ENCODE results near the gene STT3A. TPM values are rescaled to one million over a fixed set of nuclear protein-coding genes. Genes with fewer than 3 reads are reported as not detected.

STT3A gene
- 100 to 1,000 TPM; 121 to 123 TPM for total RNA-seq

GRCh38 chr11:125592305-125593113 lies at the start of gene STT3A:
TSS of gene STT3A (plus strand) at chr11:125592852. CDS start at chr11:125595916, 3,064 bp downstream.
- peak within 1 kb of the TSS; percentile 97 for H3K27ac Mint-ChIP-seq
- DNase-seq (peak; percentile 97 to 98), ATAC-seq (replicated peaks in 1 of 2) (peak; percentile 94 to 96)
- peaks cover 12 to 31% of the 10 kb centered on the region in 2 donors for H3K36me3 Mint-ChIP-seq (ENCODE audit: insufficient read depth in 2 of 2)
- H3K9me3 Mint-ChIP-seq = no peaks in the 10 kb centered on the region
- peak within 1 kb of the TSS; percentile 95 to 99 for H3K4me3 Mint-ChIP-seq
- H3K27me3 Mint-ChIP-seq (ENCODE audit: low read depth) = no peaks in the 10 kb centered on the region
- H3K4me1 Mint-ChIP-seq (ENCODE audit: low read depth) = peaks cover 67% of the 10 kb centered on the region

GRCh38 chr11:125550780-125551179 lies 41.9 kb upstream of the STT3A start:
- H3K4me1 Mint-ChIP-seq (ENCODE audit: low read depth) = no peaks in the 10 kb centered on the region
- H3K36me3 Mint-ChIP-seq (ENCODE audit: insufficient read depth in 2 of 2) = peaks cover 15 to 23% of the 10 kb centered on the region in 2 donors
- H3K27me3 Mint-ChIP-seq (ENCODE audit: low read depth) = peaks cover 12% of the 10 kb centered on the region
- DNase-seq (no peak), ATAC-seq (replicated peaks in 1 of 2) (no peak)
- no peak overlapping the region for H3K27ac Mint-ChIP-seq
- no peak overlapping the region for H3K4me3 Mint-ChIP-seq
- H3K9me3 Mint-ChIP-seq = peaks cover 19 to 21% of the 10 kb centered on the region in 2 donors

- no peak for DNase-seq
- H3K4me3 Mint-ChIP-seq = no peak overlapping the region
- peaks cover 15 to 23% of the 10 kb centered on the region in 2 donors for H3K36me3 Mint-ChIP-seq (ENCODE audit: insufficient read depth in 2 of 2)
- peaks cover 20 to 21% of the 10 kb centered on the region in 2 donors for H3K9me3 Mint-ChIP-seq
- H3K27ac Mint-ChIP-seq = no peak overlapping the region
- peaks cover 11% of the 10 kb centered on the region for H3K27me3 Mint-ChIP-seq (ENCODE audit: low read depth)
- H3K4me1 Mint-ChIP-seq (ENCODE audit: low read depth) = no peaks in the 10 kb centered on the region
- ATAC-seq (replicated peaks in 1 of 2) = no peak
Measured at GRCh38 chr11:125551835-125552342, 40.8 kb upstream of the STT3A start.

- Mint-ChIP-seq H3K36me3 (ENCODE audit: insufficient read depth in 2 of 2) (peaks cover 15 to 23% of the 10 kb centered on the region in 2 donors), H3K4me1 (ENCODE audit: low read depth) (no peaks in the 10 kb centered on the region), H3K27me3 (ENCODE audit: low read depth) (peaks cover under 1% of the 10 kb centered on the region)
Measured at GRCh38 chr11:125552927-125553326, 39.7 kb upstream of the STT3A start.

GRCh38 chr11:125553357-125553756 lies 39.3 kb upstream of the STT3A start:
- H3K36me3 Mint-ChIP-seq (ENCODE audit: insufficient read depth in 2 of 2) = peaks cover 15 to 23% of the 10 kb centered on the region in 2 donors

More at GRCh38 chr11:125552927-125553326, 39.7 kb upstream of the STT3A start:
- no peak for DNase-seq
- Mint-ChIP-seq H3K27ac (no peak overlapping the region), H3K9me3 (peaks cover 18 to 21% of the 10 kb centered on the region in 2 donors), H3K4me3 (no peak overlapping the region)
- ATAC-seq (replicated peaks in 1 of 2) = no peak

DNA sequence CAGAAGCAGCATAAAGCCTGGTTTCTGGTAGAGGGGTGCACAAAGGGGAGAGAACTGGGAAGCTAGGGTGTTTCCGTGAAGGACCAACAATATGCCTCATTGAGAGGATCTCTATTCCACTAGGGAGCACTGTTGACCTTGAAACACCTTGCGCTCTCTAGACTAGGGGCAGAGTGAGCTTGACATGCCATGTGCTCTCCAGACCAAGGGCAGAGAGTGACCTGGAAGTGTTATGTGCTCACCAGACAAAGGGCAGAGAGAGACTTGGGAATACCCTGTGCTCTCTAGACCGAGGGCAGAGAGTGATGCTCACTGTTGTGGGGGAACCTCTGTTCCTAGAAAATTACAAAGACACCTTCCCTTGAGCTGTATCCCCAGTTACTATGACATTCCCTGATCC lies 38.6 kb upstream of the STT3A start:
- Mint-ChIP-seq H3K4me3 (no peak overlapping the region), H3K27ac (no peak overlapping the region), H3K27me3 (ENCODE audit: low read depth) (no peaks in the 10 kb centered on the region), H3K4me1 (ENCODE audit: low read depth) (no peaks in the 10 kb centered on the region), H3K9me3 (peaks cover 18 to 21% of the 10 kb centered on the region in 2 donors), H3K36me3 (ENCODE audit: insufficient read depth in 2 of 2) (peaks cover 15 to 23% of the 10 kb centered on the region in 2 donors)
- no peak for DNase-seq
- ATAC-seq (replicated peaks in 1 of 2) = no peak

More at GRCh38 chr11:125553357-125553756, 39.3 kb upstream of the STT3A start:
- Mint-ChIP-seq H3K9me3 (peaks cover 18 to 21% of the 10 kb centered on the region in 2 donors), H3K4me3 (no peak overlapping the region), H3K27me3 (ENCODE audit: low read depth) (no peaks in the 10 kb centered on the region), H3K27ac (no peak overlapping the region), H3K4me1 (ENCODE audit: low read depth) (no peaks in the 10 kb centered on the region)
- DNase-seq = no peak
- ATAC-seq (replicated peaks in 1 of 2) = no peak

DNA sequence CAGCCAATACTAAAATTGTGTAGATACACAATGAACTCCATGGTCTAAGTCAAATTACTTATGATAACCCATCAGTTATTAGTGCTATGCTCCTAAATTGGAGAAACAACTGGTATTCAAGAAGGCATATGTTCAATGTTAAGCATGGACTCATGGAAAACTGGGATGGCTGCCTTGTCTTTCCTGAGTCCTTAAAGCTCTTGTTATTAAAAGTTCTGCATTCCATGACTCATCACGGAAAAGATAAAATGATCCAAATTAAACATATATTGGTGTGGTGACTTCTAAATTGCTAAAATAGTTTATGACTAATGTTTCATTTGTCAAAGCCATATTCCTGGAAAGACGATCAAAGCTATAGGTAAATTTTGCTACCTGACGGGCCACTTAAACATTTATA lies 32.8 kb upstream of the STT3A start:
- DNase-seq (no peak), ATAC-seq (replicated peaks in 1 of 2) (no peak)
- no peaks in the 10 kb centered on the region for H3K27me3 Mint-ChIP-seq (ENCODE audit: low read depth)
- H3K36me3 Mint-ChIP-seq (ENCODE audit: insufficient read depth in 2 of 2) = peaks cover 0 to 5% of the 10 kb centered on the region in 2 donors
- no peaks in the 10 kb centered on the region for H3K4me1 Mint-ChIP-seq (ENCODE audit: low read depth)
- H3K9me3 Mint-ChIP-seq = peaks cover 1 to 4% of the 10 kb centered on the region in 2 donors
- no peak overlapping the region for H3K27ac Mint-ChIP-seq
- H3K4me3 Mint-ChIP-seq = no peak overlapping the region

- Mint-ChIP-seq H3K4me3 (no peak overlapping the region), H3K9me3 (no peaks in the 10 kb centered on the region), H3K36me3 (ENCODE audit: insufficient read depth in 2 of 2) (no peaks in the 10 kb centered on the region), H3K4me1 (ENCODE audit: low read depth) (no peaks in the 10 kb centered on the region), H3K27me3 (ENCODE audit: low read depth) (no peaks in the 10 kb centered on the region), H3K27ac (no peak overlapping the region)
- DNase-seq (no peak), ATAC-seq (replicated peaks in 1 of 2) (no peak)
Measured at GRCh38 chr11:125561924-125562323, 30.7 kb upstream of the STT3A start.

GRCh38 chr11:125562430-125562829 lies 30.2 kb upstream of the STT3A start:
- no peak overlapping the region for H3K4me3 Mint-ChIP-seq
- H3K36me3 Mint-ChIP-seq (ENCODE audit: insufficient read depth in 2 of 2) = no peaks in the 10 kb centered on the region
- ATAC-seq (replicated peaks in 1 of 2) (no peak), DNase-seq (no peak)
- H3K27me3 Mint-ChIP-seq (ENCODE audit: low read depth) = no peaks in the 10 kb centered on the region
- no peak overlapping the region for H3K27ac Mint-ChIP-seq
- H3K4me1 Mint-ChIP-seq (ENCODE audit: low read depth) = no peaks in the 10 kb centered on the region
- H3K9me3 Mint-ChIP-seq = no peaks in the 10 kb centered on the region

DNA sequence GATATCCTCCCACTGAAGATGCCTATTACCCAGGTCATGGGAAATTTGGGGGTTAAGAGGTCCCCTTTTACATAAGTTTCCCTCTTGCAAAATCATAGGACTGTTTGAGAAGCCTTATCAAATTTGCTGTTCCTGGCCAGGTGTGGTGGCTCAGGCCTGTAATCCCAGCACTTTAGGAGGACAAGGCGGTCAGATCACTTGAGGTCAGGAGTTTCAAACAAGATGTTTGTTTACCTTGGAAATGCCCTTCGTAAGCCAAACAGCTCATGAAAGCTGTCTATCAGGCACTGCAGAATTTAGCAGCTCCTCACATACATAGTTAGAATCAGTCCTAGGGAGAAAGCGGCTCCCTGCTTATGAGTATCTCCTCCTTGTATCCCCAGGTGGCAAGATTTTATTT lies 28.3 kb upstream of the STT3A start:
- no peaks in the 10 kb centered on the region for H3K4me1 Mint-ChIP-seq (ENCODE audit: low read depth)
- no peaks in the 10 kb centered on the region for H3K36me3 Mint-ChIP-seq (ENCODE audit: insufficient read depth in 2 of 2)
- H3K27ac Mint-ChIP-seq = no peak overlapping the region
- no peaks in the 10 kb centered on the region for H3K27me3 Mint-ChIP-seq (ENCODE audit: low read depth)
- DNase-seq = no peak
- H3K9me3 Mint-ChIP-seq = no peaks in the 10 kb centered on the region
- H3K4me3 Mint-ChIP-seq = no peak overlapping the region
- no peak for ATAC-seq (replicated peaks in 1 of 2)

- Mint-ChIP-seq H3K9me3 (no peaks in the 10 kb centered on the region), H3K36me3 (ENCODE audit: insufficient read depth in 2 of 2) (no peaks in the 10 kb centered on the region), H3K27me3 (ENCODE audit: low read depth) (no peaks in the 10 kb centered on the region), H3K4me3 (no peak overlapping the region), H3K27ac (no peak overlapping the region), H3K4me1 (ENCODE audit: low read depth) (peaks cover 13% of the 10 kb centered on the region)
- no peak for ATAC-seq (replicated peaks in 1 of 2)
- DNase-seq = no peak
Measured at GRCh38 chr11:125566235-125566634, 26.4 kb upstream of the STT3A start.

DNA sequence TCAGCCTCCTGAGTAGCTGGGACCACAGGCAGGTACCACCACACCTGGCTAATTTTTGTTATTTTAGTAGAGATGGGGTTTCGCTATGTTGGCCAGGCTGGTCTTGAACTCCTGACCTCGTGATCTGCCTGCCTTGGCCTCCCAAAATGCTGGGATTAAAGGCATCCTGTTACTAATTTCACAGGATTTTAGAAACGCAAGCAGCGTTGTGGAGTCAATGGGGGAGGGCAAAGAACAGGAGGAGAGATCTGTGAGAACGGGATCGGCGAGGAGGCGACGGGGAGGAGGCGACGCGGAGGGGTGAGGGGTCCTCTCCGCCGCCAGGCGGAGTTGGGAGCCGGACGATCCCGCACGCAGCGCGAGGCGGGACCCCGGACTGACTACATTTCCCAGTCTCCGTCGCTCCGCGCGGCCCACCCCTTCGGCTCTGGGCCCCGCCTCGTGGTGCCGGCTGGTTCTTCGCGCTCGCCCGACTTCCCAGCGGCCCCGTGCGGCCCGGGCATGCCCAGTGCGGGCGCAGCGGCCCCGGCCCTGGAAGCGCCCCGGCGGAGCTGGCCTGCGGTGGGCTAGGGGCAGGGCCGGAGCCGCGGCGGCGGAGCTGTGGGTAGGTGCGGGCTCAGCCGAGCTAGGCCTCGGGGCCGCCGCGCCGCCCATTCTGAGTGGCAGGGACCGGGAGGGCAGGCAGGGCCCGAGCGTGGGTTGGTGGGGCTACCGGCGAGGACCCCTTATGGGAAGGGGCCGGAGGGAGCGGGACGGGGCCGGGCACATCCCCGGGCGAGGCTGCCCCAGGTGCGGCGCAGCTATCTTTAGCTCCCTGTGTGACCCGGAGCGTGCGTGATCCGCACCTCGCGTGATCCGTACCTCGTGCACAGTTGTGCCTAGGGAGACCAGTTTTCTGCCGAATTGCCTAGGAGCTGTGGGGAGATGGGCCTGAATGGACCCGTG lies 23.4 kb upstream of the STT3A start, which contains the start of gene EI24:
Gene EI24, plus strand, starts transcription at position 508 of the 945 bp plus-strand sequence. CDS start 3,051 bp downstream, outside the sequence.
- H3K27me3 Mint-ChIP-seq (ENCODE audit: low read depth) = no peaks in the 10 kb centered on the region
- peak within 1 kb of the TSS; percentile 95 for H3K27ac Mint-ChIP-seq
- DNase-seq (peak; percentile 92 to 93), ATAC-seq (replicated peaks in 1 of 2) (peak; percentile 94 to 95)
- H3K36me3 Mint-ChIP-seq (ENCODE audit: insufficient read depth in 2 of 2) = peaks cover 1 to 11% of the 10 kb centered on the region in 2 donors
- H3K9me3 Mint-ChIP-seq = no peaks in the 10 kb centered on the region
- H3K4me1 Mint-ChIP-seq (ENCODE audit: low read depth) = peaks cover 26% of the 10 kb centered on the region
- H3K4me3 Mint-ChIP-seq = peak within 1 kb of the TSS; percentile 91 to 99
